H9 (cell line): ENCODE results near the gene AKAIN1. TPM values are rescaled to one million over a fixed set of nuclear protein-coding genes. Genes with fewer than 3 reads are reported as not detected.

Source experiments
- DNase-seq: peaks from one replicate; pipeline ENCODE4 v3.0.0-alpha.2; 2017
- H2AFZ ChIP-seq: one replicate; pipeline ENCODE4 v1.6.1; 2013; ENCODE audit warnings: mild to moderate bottlenecking, low read length, control low read depth, moderate library complexity
- H2AK5ac ChIP-seq: 2 replicates; pipeline ENCODE4 v1.6.1; 2013; ENCODE audit warnings: low read length, control low read depth, mixed read lengths; ENCODE audit not compliant: insufficient read length
- H2BK120ac ChIP-seq: one replicate; pipeline ENCODE4 v1.6.1; 2013; ENCODE audit warnings: low read depth, mild to moderate bottlenecking, low read length, control low read depth, inconsistent platforms; ENCODE audit not compliant: poor library complexity, severe bottlenecking
- H2BK12ac ChIP-seq: 2 replicates; pipeline ENCODE4 v1.6.1; 2013; ENCODE audit warnings: low read length, control low read depth, mixed read lengths, low read depth; ENCODE audit not compliant: insufficient read length
- H2BK15ac ChIP-seq: 2 replicates; pipeline ENCODE4 v1.6.1; 2013; ENCODE audit warnings: low read depth, low read length, control low read depth
- H2BK20ac ChIP-seq: one replicate; pipeline ENCODE4 v1.6.1; 2013; ENCODE audit warnings: low read depth, mild to moderate bottlenecking, low read length, control low read depth, inconsistent platforms; ENCODE audit not compliant: poor library complexity, severe bottlenecking
- H2BK5ac ChIP-seq: 2 replicates; pipeline ENCODE4 v1.6.1; 2013; ENCODE audit warnings: low read length, control low read depth, mixed read lengths; ENCODE audit not compliant: insufficient read length
- H3K14ac ChIP-seq: 2 replicates; pipeline ENCODE4 v1.6.1; 2013; ENCODE audit warnings: low read length, control low read depth; ENCODE audit not compliant: insufficient read depth
- H3K18ac ChIP-seq: 2 replicates; pipeline ENCODE4 v1.6.1; 2013; ENCODE audit warnings: low read depth, mild to moderate bottlenecking, mixed read lengths, low read length, control low read depth; ENCODE audit not compliant: insufficient read length
- H3K23ac ChIP-seq: 2 replicates; pipeline ENCODE4 v1.6.1; 2013; ENCODE audit warnings: low read length, control low read depth, mixed read lengths, low read depth; ENCODE audit not compliant: insufficient read length
- H3K23me2 ChIP-seq: 2 replicates; pipeline ENCODE4 v1.6.1; 2013; ENCODE audit warnings: low read depth, mild to moderate bottlenecking, mixed read lengths, low read length, control low read depth; ENCODE audit not compliant: insufficient read length, poor library complexity, severe bottlenecking
- H3K27ac ChIP-seq: 2 replicates; pipeline ENCODE4 v1.5.1; 2013; ENCODE audit warnings: low read length, control low read depth, mixed read lengths, low read depth; ENCODE audit not compliant: insufficient read length
- H3K27me3 ChIP-seq: 2 replicates; pipeline ENCODE4 v1.6.1; 2013; ENCODE audit warnings: low read length, control low read depth, inconsistent platforms; ENCODE audit not compliant: insufficient read depth
- H3K4ac ChIP-seq: 2 replicates; pipeline ENCODE4 v1.6.1; 2013; ENCODE audit warnings: low read depth, mild to moderate bottlenecking, control low read depth, inconsistent platforms, low read length, moderate library complexity
- H3K4me1 ChIP-seq: 2 replicates; pipeline ENCODE4 v1.6.1; 2013; ENCODE audit warnings: low read length, control low read depth, inconsistent platforms; ENCODE audit not compliant: insufficient read depth
- H3K4me2 ChIP-seq: 2 replicates; pipeline ENCODE4 v1.6.1; 2013; ENCODE audit warnings: low read length, control low read depth, mixed read lengths; ENCODE audit not compliant: insufficient read length, insufficient read depth
- H3K56ac ChIP-seq: 2 replicates; pipeline ENCODE4 v1.6.1; 2013; ENCODE audit warnings: low read depth, mild to moderate bottlenecking, mixed read lengths, low read length, control low read depth; ENCODE audit not compliant: insufficient read length
- H3K79me1 ChIP-seq: 2 replicates; pipeline ENCODE4 v1.6.1; 2013; ENCODE audit warnings: low read depth, mild to moderate bottlenecking, moderate library complexity, low read length, control low read depth, inconsistent platforms; ENCODE audit not compliant: insufficient read depth, poor library complexity, severe bottlenecking
- H3K79me2 ChIP-seq: 2 replicates; pipeline ENCODE4 v1.6.1; 2013; ENCODE audit warnings: low read length, control low read depth, inconsistent platforms; ENCODE audit not compliant: insufficient read depth
- H3K9ac ChIP-seq: 2 replicates; pipeline ENCODE4 v1.6.1; 2013; ENCODE audit warnings: low read length, control low read depth, mixed read lengths; ENCODE audit not compliant: insufficient read length; ENCODE audit errors: extremely low read depth
- H3K9me3 ChIP-seq: one replicate; pipeline ENCODE4 v1.6.1; 2013; ENCODE audit warnings: low read depth, low read length, inconsistent platforms; ENCODE audit not compliant: control insufficient read depth
- H3T11ph ChIP-seq: one replicate; pipeline ENCODE4 v1.6.1; 2013; ENCODE audit warnings: mild to moderate bottlenecking, low read length, control low read depth, inconsistent platforms
- H4K20me1 ChIP-seq: one replicate; pipeline ENCODE4 v1.6.1; 2013; ENCODE audit not compliant: control insufficient read depth, insufficient read length, insufficient read depth
- H4K5ac ChIP-seq: 2 replicates; pipeline ENCODE4 v1.6.1; 2013; ENCODE audit warnings: low read depth, mild to moderate bottlenecking, mixed read lengths, low read length, control low read depth; ENCODE audit not compliant: insufficient read length
- H4K8ac ChIP-seq: replicated peaks from 2 replicates; pipeline ENCODE4 v1.6.1; 2013; ENCODE audit warnings: low read length, control low read depth, mixed read lengths, low read depth; ENCODE audit not compliant: insufficient read length
- H4K91ac ChIP-seq: 2 replicates; pipeline ENCODE4 v1.6.1; 2013; ENCODE audit warnings: low read depth, mild to moderate bottlenecking, moderate library complexity, mixed read lengths, low read length, control low read depth; ENCODE audit not compliant: insufficient read length
- H3K27ac Mint-ChIP-seq, 3 experiments: 2 replicates in 2 of 3; 3 replicates in 1 of 3; pipeline ENCODE4 v1.8.0; 2020 to 2021; ENCODE audit warnings: mixed read lengths in 3 of 3, mild to moderate bottlenecking in 1 of 3, moderate library complexity in 1 of 3
- H3K27me3 Mint-ChIP-seq: 2 replicates; pipeline ENCODE4 v1.8.0; 2021; ENCODE audit warnings: low read depth, mild to moderate bottlenecking, moderate library complexity, mixed read lengths
- H3K36me3 Mint-ChIP-seq, 3 experiments: 2 replicates in 2 of 3; 3 replicates in 1 of 3; pipeline ENCODE4 v1.8.0; 2020 to 2021; ENCODE audit warnings: low read depth in 3 of 3, mixed read lengths in 3 of 3; ENCODE audit not compliant: insufficient read depth in 1 of 3
- H3K4me1 Mint-ChIP-seq, 2 experiments: 2 replicates each; pipeline ENCODE4 v1.8.0; 2020; ENCODE audit warnings: mixed read lengths in 2 of 2
- H3K4me3 Mint-ChIP-seq, 2 experiments: 2 replicates in 1 of 2; 3 replicates in 1 of 2; pipeline ENCODE4 v1.8.0; 2020 to 2021; ENCODE audit warnings: mild to moderate bottlenecking in 2 of 2, mixed read lengths in 2 of 2, moderate library complexity in 1 of 2
- H3K9me3 Mint-ChIP-seq, 2 experiments: 2 replicates in 1 of 2; 3 replicates in 1 of 2; pipeline ENCODE4 v1.8.0; 2020; ENCODE audit warnings: mild to moderate bottlenecking in 2 of 2, mixed read lengths in 2 of 2, moderate library complexity in 1 of 2
- WGBS: extraction: QIAGEN DNeasy Blood & Tissue Kit; methylation state at CpG from one replicate; pipeline ENCODE4 v1.1.7; 2013; ENCODE audit warnings: missing lambda C conversion rate, low lambda C conversion rate, mixed read lengths; ENCODE audit not compliant: insufficient read length; ENCODE audit errors: extremely low coverage; 5-methylcytosine and 5-hydroxymethylcytosine counted together
- total RNA-seq: library from RNA; stranded (reverse); gene quantifications from 2 replicates; pipeline ENCODE4 v1.2.1, GENCODE V29; 2021
- TF ChIP-seq, protein P1 (sequence below): fragments of 200-600 bp; sonication (generic); conservative IDR thresholded peaks from 3 replicates; pipeline ENCODE4 v1.8.0; 2021; ENCODE audit warnings: antibody characterized with exemption, mild to moderate bottlenecking

AKAIN1 gene
- total RNA-seq, 1 experiment from 2014 or later, result not detected

DNA sequence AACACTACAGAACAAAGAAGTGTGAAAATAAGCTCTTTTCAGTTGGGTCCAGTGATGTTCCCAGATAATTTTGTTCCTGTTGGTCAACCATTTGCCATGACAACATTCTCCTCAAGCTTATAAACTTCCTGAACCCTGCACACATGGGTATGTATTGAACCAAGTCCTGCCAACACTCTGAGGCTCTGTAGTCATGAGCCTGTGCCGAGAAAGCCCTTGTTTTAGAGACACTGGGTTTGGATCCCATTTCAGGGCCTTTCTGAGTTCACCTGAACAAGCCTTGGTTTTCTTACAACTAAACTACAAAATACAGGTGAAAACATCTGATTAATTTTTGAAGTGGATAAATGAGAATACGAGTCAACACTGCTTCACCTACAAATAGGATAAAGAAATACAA is 38.5 kb downstream of the AKAIN1 start:
- H3K4me1 Mint-ChIP-seq, result peaks cover 10 to 14% of the 10 kb centered on the region in 2 experiments
- H3K27me3 ChIP-seq, result no peaks in the 10 kb centered on the region
- no peak overlapping the region for H4K5ac ChIP-seq
- no peak overlapping the region for H3K4me2 ChIP-seq
- H3K18ac ChIP-seq, result no peak overlapping the region
- H3K4me1 ChIP-seq, result no peaks in the 10 kb centered on the region
- TF ChIP-seq, protein P1, sequence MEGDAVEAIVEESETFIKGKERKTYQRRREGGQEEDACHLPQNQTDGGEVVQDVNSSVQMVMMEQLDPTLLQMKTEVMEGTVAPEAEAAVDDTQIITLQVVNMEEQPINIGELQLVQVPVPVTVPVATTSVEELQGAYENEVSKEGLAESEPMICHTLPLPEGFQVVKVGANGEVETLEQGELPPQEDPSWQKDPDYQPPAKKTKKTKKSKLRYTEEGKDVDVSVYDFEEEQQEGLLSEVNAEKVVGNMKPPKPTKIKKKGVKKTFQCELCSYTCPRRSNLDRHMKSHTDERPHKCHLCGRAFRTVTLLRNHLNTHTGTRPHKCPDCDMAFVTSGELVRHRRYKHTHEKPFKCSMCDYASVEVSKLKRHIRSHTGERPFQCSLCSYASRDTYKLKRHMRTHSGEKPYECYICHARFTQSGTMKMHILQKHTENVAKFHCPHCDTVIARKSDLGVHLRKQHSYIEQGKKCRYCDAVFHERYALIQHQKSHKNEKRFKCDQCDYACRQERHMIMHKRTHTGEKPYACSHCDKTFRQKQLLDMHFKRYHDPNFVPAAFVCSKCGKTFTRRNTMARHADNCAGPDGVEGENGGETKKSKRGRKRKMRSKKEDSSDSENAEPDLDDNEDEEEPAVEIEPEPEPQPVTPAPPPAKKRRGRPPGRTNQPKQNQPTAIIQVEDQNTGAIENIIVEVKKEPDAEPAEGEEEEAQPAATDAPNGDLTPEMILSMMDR, result no peak
- no peak overlapping the region for H3K27ac ChIP-seq
- no peak overlapping the region for H2BK12ac ChIP-seq
- no peak overlapping the region for H2AK5ac ChIP-seq
- H3K36me3 Mint-ChIP-seq, result no peaks in the 10 kb centered on the region
- no peak overlapping the region for H3T11ph ChIP-seq
- no peak overlapping the region for H3K56ac ChIP-seq
- H3K27ac Mint-ChIP-seq, result no peak overlapping the region; a peak in 1 of 7 replicates
- no peak overlapping the region for H3K4me3 Mint-ChIP-seq
- H2BK20ac ChIP-seq, result peak overlapping the region; percentile 66
- no peak overlapping the region for H3K4ac ChIP-seq
- no peak overlapping the region for H2BK15ac ChIP-seq
- no peaks in the 10 kb centered on the region for H3K9me3 Mint-ChIP-seq
- no CpG with 5 or more reads among the region's 2 CpGs for WGBS
- no peaks in the 10 kb centered on the region for H4K20me1 ChIP-seq
- no peak overlapping the region for H2BK120ac ChIP-seq
- H3K9ac ChIP-seq, result no peak overlapping the region
- H3K14ac ChIP-seq, result no peak overlapping the region
- no peak overlapping the region for H4K91ac ChIP-seq
- no peak overlapping the region for H2BK5ac ChIP-seq
- no peak for DNase-seq
- H3K9me3 ChIP-seq, result no peaks in the 10 kb centered on the region
- H3K79me2 ChIP-seq, result no peaks in the 10 kb centered on the region
- no peaks in the 10 kb centered on the region; the same call in 1 of the 2 replicates for H3K27me3 Mint-ChIP-seq
- no peaks in the 10 kb centered on the region for H3K23me2 ChIP-seq
- H3K23ac ChIP-seq, result no peak overlapping the region
- no peak overlapping the region for H2AFZ ChIP-seq
- no peaks in the 10 kb centered on the region for H3K79me1 ChIP-seq
- no peak overlapping the region for H4K8ac ChIP-seq
